NCI-H82 (cell line): ENCODE data around the gene OSBPL1A.
"Not testable (repeated sequence)": the region's sequence is repeated elsewhere in the genome, so short reads cannot be mapped to it uniquely, and the experiment has no call there.

Experiments
- DNase-seq: peaks from one replicate; lab custom pipeline; 2025; lab: John Stamatoyannopoulos, UW

The OSBPL1A gene

GRCh38 chr18:24187049-24187448, 210.6 kb downstream of the OSBPL1A start:
- DNase-seq, result no peak

DNA sequence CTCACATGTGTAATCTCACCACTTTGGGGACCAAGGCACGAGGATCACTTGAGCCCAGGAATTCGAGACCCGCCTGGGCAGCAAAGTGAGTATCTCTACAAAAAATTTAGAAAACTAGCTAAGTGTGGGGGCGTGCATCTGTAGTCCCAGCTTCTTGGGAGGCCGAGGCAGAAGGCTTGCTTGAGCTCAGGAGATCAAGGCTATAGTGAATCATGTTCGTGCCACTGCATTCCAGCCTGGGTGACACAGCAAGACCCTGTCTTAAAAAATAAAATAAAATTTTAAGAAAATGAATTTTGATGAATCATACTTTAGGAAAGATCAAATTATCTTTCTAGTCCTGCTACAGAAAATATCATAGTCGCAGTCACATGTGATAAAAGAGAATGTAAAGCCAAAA, 211.8 kb downstream of the OSBPL1A start:
- no peak for DNase-seq

- no peak for DNase-seq
Observed at GRCh38 chr18:24181806-24182205, 215.8 kb downstream of the OSBPL1A start.

DNA sequence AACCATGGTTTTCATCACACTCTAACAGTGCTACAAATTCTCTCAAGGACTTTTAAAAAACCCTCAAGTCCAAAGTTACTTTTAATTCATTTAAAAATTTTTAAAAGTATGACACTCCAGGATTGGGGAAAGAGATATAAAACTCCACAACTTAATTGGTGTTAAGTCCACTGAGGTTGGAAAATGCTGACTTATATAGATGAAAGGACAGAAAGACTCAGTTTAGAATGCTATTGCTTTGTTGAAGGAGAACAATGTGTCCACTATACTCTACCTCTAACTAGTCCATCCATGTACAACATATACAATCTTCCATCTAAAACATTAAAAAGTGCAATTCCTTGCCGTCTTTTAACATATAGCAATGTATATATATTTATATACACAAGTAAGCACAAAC, 217.6 kb downstream of the OSBPL1A start:
- no peak for DNase-seq

DNA sequence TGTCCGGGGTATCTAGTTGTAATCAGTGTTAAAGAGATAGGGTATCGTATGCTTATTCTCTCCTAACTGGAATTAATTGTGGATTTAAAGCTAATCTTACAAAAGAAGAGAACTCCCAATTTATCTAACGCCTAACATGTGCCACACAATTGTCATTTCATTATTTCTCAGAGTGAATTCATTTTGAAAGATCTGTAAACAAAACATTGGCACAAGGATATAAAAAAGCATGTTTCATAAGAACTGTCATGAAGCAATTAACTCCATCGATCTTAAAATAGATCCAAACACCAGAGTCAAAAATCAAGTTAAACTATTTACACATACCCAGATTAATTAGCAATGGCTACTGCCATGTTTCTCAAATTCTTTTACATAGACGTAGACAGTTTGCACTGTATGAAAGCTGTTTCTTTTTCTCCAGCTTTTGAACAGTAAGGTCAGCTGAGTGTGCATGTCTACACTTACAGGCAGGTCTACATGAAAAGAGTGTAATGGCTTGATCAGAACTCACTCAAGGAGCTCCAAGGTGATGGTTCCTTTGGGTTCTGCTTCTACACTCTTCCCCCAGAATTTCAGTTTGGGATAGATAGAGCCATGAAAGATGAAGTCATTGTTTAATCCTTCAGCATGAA, 220.0 kb downstream of the OSBPL1A start:
- DNase-seq, result no peak

- peak; percentile 82 for DNase-seq
Observed at GRCh38 chr18:24176727-24177416, 220.8 kb downstream of the OSBPL1A start.

- DNase-seq, result no peak
Observed at GRCh38 chr18:24173997-24174396, 223.6 kb downstream of the OSBPL1A start.

DNA sequence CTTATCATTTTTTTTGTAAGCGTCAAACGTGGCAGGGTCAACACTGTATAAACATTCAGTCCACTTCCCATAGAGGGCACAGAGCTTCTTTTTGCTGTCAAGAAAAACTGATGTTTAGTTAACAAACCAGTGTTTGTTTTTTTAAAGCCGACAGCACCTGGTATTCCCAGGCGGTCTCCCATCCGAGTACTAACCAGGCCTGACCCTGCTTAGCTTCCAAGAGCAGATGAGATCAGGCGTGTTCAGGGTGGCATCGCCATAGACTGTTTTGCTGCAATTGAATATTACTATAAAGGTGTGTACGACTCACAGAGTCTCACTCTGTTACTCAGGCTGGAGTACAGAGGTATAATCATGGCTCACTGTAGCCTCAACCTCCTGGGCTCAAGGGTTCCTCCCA, 227.3 kb downstream of the OSBPL1A start:
- no peak for DNase-seq

GRCh38 chr18:24168496-24168895, 229.1 kb downstream of the OSBPL1A start:
- DNase-seq, result no peak

- no peak for DNase-seq
Observed at GRCh38 chr18:24161304-24161703, 236.3 kb downstream of the OSBPL1A start.

DNA sequence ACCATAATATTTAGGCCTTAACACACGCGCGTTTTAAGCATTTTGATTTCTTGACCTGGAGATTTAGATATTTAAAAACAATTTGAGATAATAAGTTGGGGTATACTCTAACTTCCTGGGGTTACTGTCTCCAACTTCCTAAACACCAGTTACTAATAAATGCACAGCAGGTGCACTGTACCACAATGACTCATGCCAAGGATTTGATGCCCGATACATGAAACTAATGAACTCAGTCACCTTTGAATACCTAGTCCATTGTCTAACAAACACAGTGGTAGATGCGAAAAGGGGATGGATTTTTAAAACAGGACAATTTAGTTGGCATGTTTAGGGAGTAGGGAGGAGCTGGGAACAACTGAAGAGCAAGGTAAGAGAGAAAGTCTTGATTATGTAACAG, 237.5 kb downstream of the OSBPL1A start:
- no peak for DNase-seq

DNA sequence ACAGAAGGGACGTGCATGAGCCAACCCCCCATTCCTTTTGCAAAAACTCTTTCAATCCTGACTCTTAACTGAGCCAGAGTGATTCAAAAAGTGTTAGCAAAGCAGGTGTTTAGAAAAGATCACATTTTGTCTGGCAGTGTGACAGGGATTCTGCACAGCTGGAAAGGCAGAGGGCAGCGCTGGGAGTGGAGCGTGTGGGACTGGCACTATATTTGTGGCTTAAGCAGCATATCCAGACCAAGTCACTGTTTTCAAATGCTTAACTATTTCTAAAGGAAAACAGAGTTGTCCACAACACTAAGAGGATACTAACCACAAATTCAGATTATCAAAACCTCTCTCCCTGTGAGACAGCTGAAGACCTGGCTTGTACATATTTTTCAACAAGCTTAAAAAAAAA, 239.8 kb downstream of the OSBPL1A start:
- DNase-seq, result no peak

- DNase-seq, result no peak
Observed at GRCh38 chr18:24153397-24153796, 244.2 kb downstream of the OSBPL1A start.

- not testable (repeated sequence) for DNase-seq
Observed at GRCh38 chr18:24149591-24149990, 248.0 kb downstream of the OSBPL1A start.

- DNase-seq, result no peak
Observed at GRCh38 chr18:24142376-24142775, 255.2 kb downstream of the OSBPL1A start.

DNA sequence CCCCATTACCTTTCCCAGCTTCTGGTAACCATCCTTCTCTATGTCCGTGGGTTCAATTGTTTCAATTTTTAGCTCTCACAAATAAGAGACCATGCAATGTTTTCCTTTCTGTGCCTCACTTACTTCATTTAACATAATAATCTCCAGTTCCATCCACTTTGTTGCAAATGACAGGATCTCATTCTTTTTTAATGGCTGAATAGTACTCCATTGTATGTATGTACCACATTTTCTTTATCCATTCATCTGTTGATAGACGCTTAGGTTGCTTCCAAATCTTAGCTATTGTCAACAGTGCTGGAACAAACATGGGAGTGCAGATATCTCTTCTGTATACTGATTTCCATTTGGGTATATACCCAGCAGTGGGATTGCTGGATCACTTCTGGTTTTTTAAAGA, 256.9 kb downstream of the OSBPL1A start:
- DNase-seq, result no peak

DNA sequence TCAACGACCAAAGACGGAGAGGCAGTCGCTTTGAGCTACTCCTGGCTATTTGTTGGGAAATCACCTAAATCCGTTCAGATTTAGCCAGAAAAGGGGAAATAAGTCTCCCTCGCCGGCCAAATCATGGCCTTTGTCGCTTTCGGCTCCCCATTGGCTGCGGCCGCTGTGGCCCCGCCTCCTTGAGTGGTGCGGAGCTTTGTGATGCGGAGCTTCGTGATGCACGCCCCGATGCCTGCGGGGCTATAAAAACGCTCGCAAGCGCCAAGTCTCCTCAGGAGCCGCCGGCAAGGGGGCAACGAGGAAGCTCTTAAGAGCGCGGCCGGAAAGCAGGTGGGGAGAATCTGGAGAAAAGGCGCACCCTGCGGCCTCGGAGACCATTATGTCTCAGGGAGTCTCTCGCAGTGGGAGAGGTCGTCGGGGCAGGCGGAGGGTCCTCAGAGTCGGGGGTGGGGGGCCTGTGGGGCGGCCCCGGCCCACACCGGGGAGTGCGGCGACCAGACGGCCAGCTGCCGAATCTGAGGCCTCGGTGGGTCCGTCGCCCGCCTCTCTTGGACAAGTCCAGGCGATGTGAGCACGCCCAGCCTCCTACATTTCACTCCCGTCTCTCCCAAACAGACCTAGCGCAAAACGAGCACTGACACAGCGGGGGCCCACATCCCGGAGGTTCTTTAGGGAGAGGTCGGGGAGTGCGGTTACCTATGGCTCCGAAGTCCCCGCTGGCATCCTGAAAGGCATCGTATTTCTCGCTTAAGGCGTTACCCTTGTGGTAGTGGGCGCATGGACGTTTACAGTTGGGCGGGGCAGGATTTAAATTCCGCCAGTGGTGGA, 258.6 kb downstream of the OSBPL1A start, which contains the start of gene CABYR:
TSS of gene CABYR (plus strand) at position 274 of the 828 bp plus-strand sequence. CDS start 4,053 bp downstream, outside the sequence.
- peak; percentile 85 for DNase-seq

- no peak for DNase-seq
Observed at GRCh38 chr18:24138409-24138788, 259.2 kb downstream of the OSBPL1A start.

DNA sequence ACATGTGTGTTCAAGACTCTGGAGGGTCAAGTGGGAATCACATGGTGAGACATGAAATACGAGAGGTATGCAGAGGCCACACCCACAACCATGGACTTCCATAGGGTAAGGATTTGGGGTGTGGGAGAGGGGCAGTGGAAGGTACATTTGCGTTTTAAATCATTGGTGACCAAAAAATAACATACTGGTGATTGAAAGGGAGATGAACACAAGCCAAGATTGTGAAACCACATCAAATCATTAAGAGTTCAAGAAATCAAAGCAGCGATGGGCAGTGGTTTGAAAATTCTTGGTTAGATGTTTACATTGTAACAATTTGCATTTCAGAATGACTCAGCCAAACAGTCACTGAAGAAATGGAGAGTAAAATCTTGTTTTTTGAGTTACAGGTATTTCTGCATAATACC, 260.7 kb downstream of the OSBPL1A start:
- peak; percentile 34 for DNase-seq

DNA sequence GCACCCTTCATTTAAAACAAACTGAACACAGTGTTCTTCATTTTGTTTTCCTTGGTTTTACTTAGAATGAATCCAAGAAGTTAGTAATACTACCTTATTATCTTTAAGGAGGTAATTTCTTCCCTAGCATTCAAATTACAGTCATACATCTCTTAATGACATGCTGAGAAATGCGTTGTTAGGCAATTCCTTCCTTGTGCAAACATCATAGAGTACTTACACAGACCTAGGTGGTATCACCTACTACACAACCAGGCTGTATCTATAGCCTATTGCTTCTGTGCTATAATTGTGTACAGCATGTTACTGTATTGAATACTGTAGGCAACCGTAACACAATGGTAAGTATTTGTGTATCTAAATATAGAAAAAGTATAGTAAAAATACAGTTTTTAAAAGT, 267.1 kb downstream of the OSBPL1A start:
- DNase-seq, result no peak

DNA sequence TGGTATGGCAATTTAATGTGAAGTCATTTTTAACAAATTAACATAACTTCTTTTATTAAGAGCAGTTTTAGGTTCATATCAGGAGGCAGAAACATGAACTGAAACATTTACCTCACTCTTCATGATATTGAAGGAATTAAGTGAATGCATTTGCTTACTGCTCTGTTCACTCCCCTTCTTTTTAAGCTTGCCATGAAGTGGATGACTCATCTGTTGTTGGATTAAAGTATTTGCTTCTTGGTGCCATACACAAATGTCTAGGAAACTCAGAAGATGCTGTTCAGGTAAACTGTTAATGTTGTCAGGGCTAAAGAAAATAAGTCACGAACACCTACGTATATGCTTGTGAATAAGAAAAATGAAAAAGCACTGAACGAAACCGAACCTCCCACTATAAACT, 268.9 kb downstream of the OSBPL1A start:
- peak; percentile 52 for DNase-seq

DNA sequence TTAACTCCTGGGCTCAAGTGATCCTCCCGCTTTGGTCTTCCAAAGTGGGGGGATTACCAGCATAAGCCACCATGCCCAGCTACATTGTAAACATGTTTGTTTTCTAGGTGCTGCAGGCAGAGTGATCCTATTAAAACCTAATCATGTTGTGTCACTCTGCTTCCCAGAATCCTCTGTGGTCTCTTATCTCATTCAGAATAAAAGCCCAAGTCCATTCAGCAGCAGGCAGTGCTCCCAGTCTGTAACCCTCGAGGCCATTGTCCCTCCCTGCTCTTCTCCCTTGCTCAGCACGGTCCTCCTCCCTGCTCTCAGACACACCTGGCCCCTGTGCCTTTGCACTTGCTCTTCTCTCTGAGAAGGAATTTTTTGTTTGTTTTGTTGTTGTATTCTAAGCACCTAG, 269.9 kb downstream of the OSBPL1A start:
- DNase-seq, result peak; percentile 97
